Liver (tissue), 3 donors: Measurements from ENCODE around the gene PAQR7.

ENCODE experiments used
- HNF4G ChIP-seq: IDR thresholded peaks from 2 replicates; pipeline ENCODE4 v1.6.1; 2016; ENCODE audit warnings: antibody characterized with exemption
- MAX ChIP-seq: IDR thresholded peaks from 2 replicates; pipeline ENCODE4 v1.6.1; 2016; ENCODE audit warnings: antibody characterized with exemption
- RAD21 ChIP-seq, 2 donors: IDR thresholded peaks; 2 replicates each; pipeline ENCODE4 v1.6.1; 2016; ENCODE audit warnings: antibody characterized with exemption in 2 of 2, mild to moderate bottlenecking in 2 of 2
- REST ChIP-seq: IDR thresholded peaks from 2 replicates; pipeline ENCODE4 v1.6.1; 2016; ENCODE audit warnings: antibody characterized with exemption, mild to moderate bottlenecking
- RXRA ChIP-seq, 2 donors: IDR thresholded peaks; 2 replicates each; pipeline ENCODE4 v1.6.1; 2017 to 2018; ENCODE audit warnings: antibody characterized with exemption in 2 of 2, mild to moderate bottlenecking in 1 of 2
- ZBTB33 ChIP-seq: IDR thresholded peaks from 2 replicates; pipeline ENCODE4 v1.6.1; 2016; ENCODE audit warnings: antibody characterized with exemption
- TF ChIP-seq, protein P1 (sequence below): fragments of 150-350 bp; IDR thresholded peaks from 2 replicates; pipeline ENCODE4 v1.5.1; 2017; ENCODE audit warnings: improper control_type of control experiment, low read depth, low read length; ENCODE audit not compliant: missing input control
- donor health status: healthy.
- donor health status: healthy.

GRCh38 chr1:25874209-25874608 lies 1.3 kb downstream of the PAQR7 start:
- TF ChIP-seq REST = no peak
- TF ChIP-seq, protein P1, sequence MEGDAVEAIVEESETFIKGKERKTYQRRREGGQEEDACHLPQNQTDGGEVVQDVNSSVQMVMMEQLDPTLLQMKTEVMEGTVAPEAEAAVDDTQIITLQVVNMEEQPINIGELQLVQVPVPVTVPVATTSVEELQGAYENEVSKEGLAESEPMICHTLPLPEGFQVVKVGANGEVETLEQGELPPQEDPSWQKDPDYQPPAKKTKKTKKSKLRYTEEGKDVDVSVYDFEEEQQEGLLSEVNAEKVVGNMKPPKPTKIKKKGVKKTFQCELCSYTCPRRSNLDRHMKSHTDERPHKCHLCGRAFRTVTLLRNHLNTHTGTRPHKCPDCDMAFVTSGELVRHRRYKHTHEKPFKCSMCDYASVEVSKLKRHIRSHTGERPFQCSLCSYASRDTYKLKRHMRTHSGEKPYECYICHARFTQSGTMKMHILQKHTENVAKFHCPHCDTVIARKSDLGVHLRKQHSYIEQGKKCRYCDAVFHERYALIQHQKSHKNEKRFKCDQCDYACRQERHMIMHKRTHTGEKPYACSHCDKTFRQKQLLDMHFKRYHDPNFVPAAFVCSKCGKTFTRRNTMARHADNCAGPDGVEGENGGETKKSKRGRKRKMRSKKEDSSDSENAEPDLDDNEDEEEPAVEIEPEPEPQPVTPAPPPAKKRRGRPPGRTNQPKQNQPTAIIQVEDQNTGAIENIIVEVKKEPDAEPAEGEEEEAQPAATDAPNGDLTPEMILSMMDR = no peak
- TF ChIP-seq HNF4G = no peak
- TF ChIP-seq RAD21 (IDR thresholded peaks at IDR 0.05) = no peak
- no peak for TF ChIP-seq RXRA (IDR thresholded peaks at IDR 0.05)
- TF ChIP-seq MAX = no peak
- no peak for TF ChIP-seq ZBTB33
